Stimulated activated effector memory CD8-positive, alpha-beta T cell treated with anti-CD3 and anti-CD28 coated beads, Interleukin-12 subunit alpha, Interleukin-12 subunit beta, amount 100 ng/mL, for 72 hours (primary cell): ENCODE results near the gene SLC6A6.

Experiments used
- ATAC-seq: fragments of 150-1000 bp; cut with Tn5 transposase; 2 replicates; pipeline ENCODE4 v1.10.0; 2021
- DNase-seq, 2 donors: peaks; one replicate each; pipeline ENCODE4 v3.0.0; 2021 to 2022; ENCODE audit warnings: low spot score in 2 of 2
- H3K27ac Mint-ChIP-seq: one replicate; pipeline ENCODE4 v1.8.0; 2022; ENCODE audit warnings: mild to moderate bottlenecking, mixed read lengths
- H3K36me3 Mint-ChIP-seq: one replicate; pipeline ENCODE4 v1.8.0; 2022; ENCODE audit warnings: mild to moderate bottlenecking, mixed read lengths
- H3K4me1 Mint-ChIP-seq: one replicate; pipeline ENCODE4 v1.8.0; 2022; ENCODE audit warnings: mixed read lengths
- H3K4me3 Mint-ChIP-seq: one replicate; pipeline ENCODE4 v1.8.0; 2022; ENCODE audit warnings: mild to moderate bottlenecking, mixed read lengths
- H3K9me3 Mint-ChIP-seq: one replicate; pipeline ENCODE4 v1.8.0; 2022; ENCODE audit warnings: mixed read lengths

The SLC6A6 gene

GRCh38 chr3:14440531-14441239 is 38.3 kb downstream of the SLC6A6 start:
- H3K9me3 Mint-ChIP-seq: no peaks in the 10 kb centered on the region
- no peak for DNase-seq
- H3K36me3 Mint-ChIP-seq: peaks cover 21% of the 10 kb centered on the region
- H3K27ac Mint-ChIP-seq: peak overlapping the region; percentile 78
- peaks cover 49% of the 10 kb centered on the region for H3K4me1 Mint-ChIP-seq
- ATAC-seq: no peak
- H3K4me3 Mint-ChIP-seq: no peak overlapping the region

- H3K4me3 Mint-ChIP-seq: no peak overlapping the region
- no peaks in the 10 kb centered on the region for H3K9me3 Mint-ChIP-seq
- DNase-seq: no peak
- no peak for ATAC-seq
- peaks cover 27% of the 10 kb centered on the region for H3K36me3 Mint-ChIP-seq
- peaks cover 47% of the 10 kb centered on the region for H3K4me1 Mint-ChIP-seq
- no peak overlapping the region for H3K27ac Mint-ChIP-seq
Observed at GRCh38 chr3:14441240-14441919, 39.0 kb downstream of the SLC6A6 start.

GRCh38 chr3:14441920-14442300 is 39.5 kb downstream of the SLC6A6 start:
- Mint-ChIP-seq H3K27ac (peak overlapping the region; percentile 74), H3K36me3 (peaks cover 31% of the 10 kb centered on the region), H3K9me3 (no peaks in the 10 kb centered on the region), H3K4me1 (peaks cover 41% of the 10 kb centered on the region), H3K4me3 (no peak overlapping the region)
- DNase-seq (no peak), ATAC-seq (no peak)

GRCh38 chr3:14444380-14444779 is 42.0 kb downstream of the SLC6A6 start:
- ATAC-seq (no peak), DNase-seq (no peak)
- Mint-ChIP-seq H3K27ac (peak overlapping the region; percentile 58), H3K4me1 (peaks cover 30% of the 10 kb centered on the region), H3K4me3 (no peak overlapping the region), H3K9me3 (no peaks in the 10 kb centered on the region), H3K36me3 (peaks cover 56% of the 10 kb centered on the region)

GRCh38 chr3:14445773-14446172 is 43.4 kb downstream of the SLC6A6 start:
- DNase-seq (no peak), ATAC-seq (no peak)
- no peak overlapping the region for H3K27ac Mint-ChIP-seq
- H3K36me3 Mint-ChIP-seq: peaks cover 69% of the 10 kb centered on the region
- no peak overlapping the region for H3K4me3 Mint-ChIP-seq
- H3K9me3 Mint-ChIP-seq: no peaks in the 10 kb centered on the region
- H3K4me1 Mint-ChIP-seq: peaks cover 16% of the 10 kb centered on the region

- Mint-ChIP-seq H3K4me1 (peaks cover 6% of the 10 kb centered on the region), H3K36me3 (peaks cover 81% of the 10 kb centered on the region), H3K27ac (no peak overlapping the region), H3K9me3 (no peaks in the 10 kb centered on the region), H3K4me3 (no peak overlapping the region)
- ATAC-seq (no peak), DNase-seq (no peak)
Observed at GRCh38 chr3:14446988-14447570, 44.7 kb downstream of the SLC6A6 start.

GRCh38 chr3:14448063-14448462 is 45.7 kb downstream of the SLC6A6 start:
- Mint-ChIP-seq H3K9me3 (no peaks in the 10 kb centered on the region), H3K4me3 (no peak overlapping the region), H3K27ac (peak overlapping the region; percentile 78), H3K36me3 (peaks cover 90% of the 10 kb centered on the region), H3K4me1 (peaks cover 6% of the 10 kb centered on the region)
- ATAC-seq: no peak
- no peak for DNase-seq

GRCh38 chr3:14448756-14449727 is 46.6 kb downstream of the SLC6A6 start:
- Mint-ChIP-seq H3K4me1 (peaks cover 5% of the 10 kb centered on the region), H3K4me3 (no peak overlapping the region), H3K9me3 (no peaks in the 10 kb centered on the region), H3K27ac (peak overlapping the region; percentile 78), H3K36me3 (peaks cover 95% of the 10 kb centered on the region)
- DNase-seq: no peak
- no peak for ATAC-seq

- Mint-ChIP-seq H3K4me1 (no peaks in the 10 kb centered on the region), H3K9me3 (no peaks in the 10 kb centered on the region), H3K36me3 (peaks cover 95% of the 10 kb centered on the region), H3K4me3 (no peak overlapping the region), H3K27ac (no peak overlapping the region)
- no peak for DNase-seq
- no peak for ATAC-seq
Observed at GRCh38 chr3:14450506-14450905, 48.1 kb downstream of the SLC6A6 start.

- DNase-seq (no peak), ATAC-seq (no peak)
- Mint-ChIP-seq H3K36me3 (peaks cover 95% of the 10 kb centered on the region), H3K9me3 (no peaks in the 10 kb centered on the region), H3K4me3 (no peak overlapping the region), H3K27ac (peak overlapping the region; percentile 24), H3K4me1 (no peaks in the 10 kb centered on the region)
Observed at GRCh38 chr3:14450922-14451606, 48.7 kb downstream of the SLC6A6 start.

- ATAC-seq (no peak), DNase-seq (no peak)
- Mint-ChIP-seq H3K4me1 (no peaks in the 10 kb centered on the region), H3K4me3 (no peak overlapping the region), H3K27ac (peak overlapping the region; percentile 24), H3K9me3 (no peaks in the 10 kb centered on the region), H3K36me3 (peaks cover 94% of the 10 kb centered on the region)
Observed at GRCh38 chr3:14451844-14452739, 49.7 kb downstream of the SLC6A6 start.

GRCh38 chr3:14452740-14453710 is 50.6 kb downstream of the SLC6A6 start:
- Mint-ChIP-seq H3K36me3 (peaks cover 89% of the 10 kb centered on the region), H3K4me1 (peaks cover 4% of the 10 kb centered on the region), H3K4me3 (no peak overlapping the region), H3K27ac (peak overlapping the region; percentile 75), H3K9me3 (no peaks in the 10 kb centered on the region)
- no peak for DNase-seq
- no peak for ATAC-seq
